Activated T-cell treated with anti-CD3 and anti-CD28 coated beads, Interleukin-2, amount 50 U/mL, for 4 hours (primary cell): ENCODE measurements around the gene RALGAPA2. TPM values are rescaled to one million over a fixed set of nuclear protein-coding genes. Genes with fewer than 3 reads are reported as not detected.
A peak's percentile ranks its signal among the peaks of the same experiment; 100 is the strongest.

Experiments
- ATAC-seq, 2 donors: fragments of 200-7000 bp; cut with Tn5 transposase; one replicate each; pipeline ENCODE4 v1.10.0; 2021
- DNase-seq: peaks from one replicate; pipeline ENCODE4 v3.0.0-alpha.2; 2020
- H3K27me3 Mint-ChIP-seq: one replicate; pipeline ENCODE4 v1.8.0; 2021; ENCODE audit warnings: low read depth, mixed read lengths
- H3K36me3 Mint-ChIP-seq: one replicate; pipeline ENCODE4 v1.8.0; 2022; ENCODE audit warnings: mixed read lengths; ENCODE audit not compliant: insufficient read depth
- H3K4me1 Mint-ChIP-seq: one replicate; pipeline ENCODE4 v1.8.0; 2021; ENCODE audit warnings: low read depth, mixed read lengths
- H3K4me3 Mint-ChIP-seq: one replicate; pipeline ENCODE4 v1.8.0; 2021; ENCODE audit warnings: mild to moderate bottlenecking, moderate library complexity, mixed read lengths
- H3K9me3 Mint-ChIP-seq: one replicate; pipeline ENCODE4 v1.8.0; 2021; ENCODE audit warnings: mixed read lengths
- total RNA-seq, 3 donors: library from RNA; stranded (reverse); gene quantifications; one replicate each; pipeline ENCODE4 v1.2.1, GENCODE V29; 2021

The RALGAPA2 gene
- total RNA-seq, 3 donors from 2014 or later = 5.9 to 8.3 (median 7.2) TPM

- Mint-ChIP-seq H3K4me3 (no peak overlapping the region), H3K36me3 (no peaks in the 10 kb centered on the region)
- no peak for DNase-seq
Measured at GRCh38 chr20:20368418-20369249, 343.8 kb downstream of the RALGAPA2 start.

GRCh38 chr20:20367575-20368417 is 344.6 kb downstream of the RALGAPA2 start, which contains the start of gene INSM1:
Gene INSM1 (plus strand): TSS chr20:20368104. CDS start chr20:20368268, 164 bp downstream.
- Mint-ChIP-seq H3K27me3 (peaks cover 69% of the 10 kb centered on the region), H3K4me3 (peak within 1 kb of the TSS; percentile 69), H3K4me1 (peaks cover 15% of the 10 kb centered on the region), H3K9me3 (no peaks in the 10 kb centered on the region), H3K36me3 (no peaks in the 10 kb centered on the region)
- DNase-seq (no peak), ATAC-seq (peak; percentile 36 to 39)

More at GRCh38 chr20:20368418-20369249, 343.8 kb downstream of the RALGAPA2 start:
- peaks cover 70% of the 10 kb centered on the region for H3K27me3 Mint-ChIP-seq
- H3K9me3 Mint-ChIP-seq = no peaks in the 10 kb centered on the region
- peaks cover 13% of the 10 kb centered on the region for H3K4me1 Mint-ChIP-seq
- ATAC-seq = peak; percentile 21 to 23

- Mint-ChIP-seq H3K9me3 (no peaks in the 10 kb centered on the region), H3K4me1 (peaks cover 15% of the 10 kb centered on the region), H3K27me3 (peaks cover 68% of the 10 kb centered on the region), H3K36me3 (no peaks in the 10 kb centered on the region), H3K4me3 (no peak overlapping the region)
- no peak for ATAC-seq
- DNase-seq = no peak
Measured at GRCh38 chr20:20366876-20367574, 345.4 kb downstream of the RALGAPA2 start.

- peaks cover 15% of the 10 kb centered on the region for H3K4me1 Mint-ChIP-seq
- no peak overlapping the region for H3K4me3 Mint-ChIP-seq
- ATAC-seq (no peak), DNase-seq (no peak)
- peaks cover 67% of the 10 kb centered on the region for H3K27me3 Mint-ChIP-seq
- H3K9me3 Mint-ChIP-seq = no peaks in the 10 kb centered on the region
- H3K36me3 Mint-ChIP-seq = no peaks in the 10 kb centered on the region
Measured at GRCh38 chr20:20366551-20366875, 345.9 kb downstream of the RALGAPA2 start.

GRCh38 chr20:20365480-20366161 is 346.8 kb downstream of the RALGAPA2 start:
- DNase-seq (no peak), ATAC-seq (no peak)
- H3K4me3 Mint-ChIP-seq = no peak overlapping the region
- no peaks in the 10 kb centered on the region for H3K36me3 Mint-ChIP-seq
- H3K27me3 Mint-ChIP-seq = peaks cover 69% of the 10 kb centered on the region
- no peaks in the 10 kb centered on the region for H3K9me3 Mint-ChIP-seq
- H3K4me1 Mint-ChIP-seq = peaks cover 21% of the 10 kb centered on the region

GRCh38 chr20:20364593-20365479 is 347.6 kb downstream of the RALGAPA2 start:
- Mint-ChIP-seq H3K36me3 (no peaks in the 10 kb centered on the region), H3K4me3 (no peak overlapping the region), H3K27me3 (peaks cover 67% of the 10 kb centered on the region), H3K9me3 (no peaks in the 10 kb centered on the region), H3K4me1 (peaks cover 23% of the 10 kb centered on the region)
- DNase-seq (no peak), ATAC-seq (no peak)

GRCh38 chr20:20363799-20364592 is 348.4 kb downstream of the RALGAPA2 start:
- no peak for DNase-seq
- peaks cover 65% of the 10 kb centered on the region for H3K27me3 Mint-ChIP-seq
- H3K4me3 Mint-ChIP-seq = no peak overlapping the region

GRCh38 chr20:20363434-20363798 is 349.0 kb downstream of the RALGAPA2 start:
- H3K36me3 Mint-ChIP-seq = no peaks in the 10 kb centered on the region
- ATAC-seq (no peak), DNase-seq (no peak)
- no peaks in the 10 kb centered on the region for H3K9me3 Mint-ChIP-seq
- peaks cover 65% of the 10 kb centered on the region for H3K27me3 Mint-ChIP-seq
- H3K4me1 Mint-ChIP-seq = peaks cover 26% of the 10 kb centered on the region
- H3K4me3 Mint-ChIP-seq = no peak overlapping the region

More at GRCh38 chr20:20363799-20364592, 348.4 kb downstream of the RALGAPA2 start:
- Mint-ChIP-seq H3K36me3 (no peaks in the 10 kb centered on the region), H3K9me3 (no peaks in the 10 kb centered on the region), H3K4me1 (peaks cover 26% of the 10 kb centered on the region)
- ATAC-seq = no peak

GRCh38 chr20:20362774-20363433 is 349.5 kb downstream of the RALGAPA2 start:
- Mint-ChIP-seq H3K4me1 (peaks cover 26% of the 10 kb centered on the region), H3K27me3 (peaks cover 65% of the 10 kb centered on the region), H3K36me3 (no peaks in the 10 kb centered on the region), H3K9me3 (no peaks in the 10 kb centered on the region), H3K4me3 (no peak overlapping the region)
- DNase-seq (no peak), ATAC-seq (no peak)

- Mint-ChIP-seq H3K4me1 (peaks cover 24% of the 10 kb centered on the region), H3K27me3 (peaks cover 47% of the 10 kb centered on the region), H3K9me3 (no peaks in the 10 kb centered on the region), H3K36me3 (no peaks in the 10 kb centered on the region), H3K4me3 (no peak overlapping the region)
- peak; percentile 70 to 73 for ATAC-seq
- DNase-seq = no peak
Measured at GRCh38 chr20:20360464-20360863, 352.0 kb downstream of the RALGAPA2 start.

- H3K9me3 Mint-ChIP-seq = no peaks in the 10 kb centered on the region
- ATAC-seq (no peak), DNase-seq (no peak)
- H3K4me1 Mint-ChIP-seq = peaks cover 21% of the 10 kb centered on the region
- H3K4me3 Mint-ChIP-seq = no peak overlapping the region
- peaks cover 42% of the 10 kb centered on the region for H3K27me3 Mint-ChIP-seq
- no peaks in the 10 kb centered on the region for H3K36me3 Mint-ChIP-seq
Measured at GRCh38 chr20:20359628-20360027, 352.8 kb downstream of the RALGAPA2 start.

- Mint-ChIP-seq H3K9me3 (no peaks in the 10 kb centered on the region), H3K27me3 (peaks cover 43% of the 10 kb centered on the region), H3K36me3 (no peaks in the 10 kb centered on the region), H3K4me1 (peaks cover 18% of the 10 kb centered on the region), H3K4me3 (no peak overlapping the region)
- ATAC-seq (no peak), DNase-seq (no peak)
Measured at GRCh38 chr20:20358801-20359200, 353.6 kb downstream of the RALGAPA2 start.
